ENCODE results near the gene PORCN. TPM values are rescaled to one million over a fixed set of nuclear protein-coding genes. Genes with fewer than 3 reads are reported as not detected.

The PORCN gene
- 1.9 TPM for total RNA-seq

GRCh38 chrX:48508400-48509244 is at the start of gene PORCN:
Gene PORCN, plus strand, starts transcription at chrX:48508992. Its CDS starts 829 bp downstream, at chrX:48509821.
- DNase-seq (ENCODE audit: low spot score), result peak; percentile 78
- peak; percentile 97 for ATAC-seq

GRCh38 chrX:48459483-48459882 is 49.3 kb upstream of the PORCN start:
- DNase-seq (ENCODE audit: low spot score), result no peak
- no peak for ATAC-seq

GRCh38 chrX:48460031-48460430 is 48.8 kb upstream of the PORCN start:
- ATAC-seq, result no peak
- no peak for DNase-seq (ENCODE audit: low spot score)

GRCh38 chrX:48460606-48461005 is 48.2 kb upstream of the PORCN start:
- ATAC-seq (no peak), DNase-seq (ENCODE audit: low spot score) (no peak)

GRCh38 chrX:48461830-48462229 is 47.0 kb upstream of the PORCN start:
- ATAC-seq (no peak), DNase-seq (ENCODE audit: low spot score) (no peak)

GRCh38 chrX:48465336-48465933 is 43.4 kb upstream of the PORCN start:
- ATAC-seq (no peak), DNase-seq (ENCODE audit: low spot score) (no peak)

- no peak for DNase-seq (ENCODE audit: low spot score)
- no peak for ATAC-seq
These were observed 42.1 kb upstream of the PORCN start for GRCh38 chrX:48466696-48467095.

GRCh38 chrX:48467281-48467761 is 41.5 kb upstream of the PORCN start:
- DNase-seq (ENCODE audit: low spot score) (no peak), ATAC-seq (no peak)

GRCh38 chrX:48468247-48468671 is 40.5 kb upstream of the PORCN start:
- ATAC-seq (no peak), DNase-seq (ENCODE audit: low spot score) (no peak)

- no peak for ATAC-seq
- no peak for DNase-seq (ENCODE audit: low spot score)
These were observed 39.8 kb upstream of the PORCN start for GRCh38 chrX:48468693-48469691.

GRCh38 chrX:48470110-48470832 is 38.5 kb upstream of the PORCN start, which contains the start of gene SLC38A5:
Gene SLC38A5, minus strand, starts transcription at chrX:48470260. Its CDS starts 2,336 bp downstream, at chrX:48467924.
- no peak for DNase-seq (ENCODE audit: low spot score)
- no peak for ATAC-seq

- no peak for DNase-seq (ENCODE audit: low spot score)
These were observed 38.0 kb upstream of the PORCN start for GRCh38 chrX:48470833-48471118.

GRCh38 chrX:48471504-48471903 is 37.3 kb upstream of the PORCN start:
- ATAC-seq, result no peak
- DNase-seq (ENCODE audit: low spot score), result no peak

More at GRCh38 chrX:48470833-48471118, 38.0 kb upstream of the PORCN start:
- no peak for ATAC-seq

- ATAC-seq, result no peak
- DNase-seq (ENCODE audit: low spot score), result no peak
These were observed 36.6 kb upstream of the PORCN start for GRCh38 chrX:48472225-48472624.

GRCh38 chrX:48472851-48473703 is 35.7 kb upstream of the PORCN start:
- ATAC-seq, result no peak

GRCh38 chrX:48473704-48473990 is 35.1 kb upstream of the PORCN start:
- no peak for ATAC-seq
- DNase-seq (ENCODE audit: low spot score), result no peak

More at GRCh38 chrX:48472851-48473703, 35.7 kb upstream of the PORCN start:
- no peak for DNase-seq (ENCODE audit: low spot score)

- ATAC-seq (no peak), DNase-seq (ENCODE audit: low spot score) (no peak)
These were observed 34.7 kb upstream of the PORCN start for GRCh38 chrX:48474127-48474526.

GRCh38 chrX:48474581-48474980 is 34.2 kb upstream of the PORCN start:
- ATAC-seq (no peak), DNase-seq (ENCODE audit: low spot score) (no peak)

- DNase-seq (ENCODE audit: low spot score) (no peak), ATAC-seq (peak; percentile 63)
These were observed 33.5 kb upstream of the PORCN start for GRCh38 chrX:48475296-48475695.
